Neutrophil (primary cell): ENCODE results near the gene CAVIN1.
"Not testable (repeated sequence)": the region's sequence is repeated elsewhere in the genome, so short reads cannot be mapped to it uniquely, and the experiment has no call there.

Source experiments
- H3K27ac ChIP-seq: fragments of 200-600 bp; sonication (generic); 2 replicates; pipeline ENCODE4 v1.5.1; 2016; ENCODE audit warnings: mild to moderate bottlenecking, moderate library complexity
- H3K27me3 ChIP-seq: fragments of 200-600 bp; sonication (generic); 2 replicates; pipeline ENCODE4 v1.6.0; 2016; ENCODE audit warnings: mild to moderate bottlenecking
- H3K36me3 ChIP-seq: fragments of 200-600 bp; sonication (generic); 2 replicates; pipeline ENCODE4 v1.5.1; 2017
- H3K4me1 ChIP-seq, 2 experiments: fragments of 200-600 bp in 1 of 2; sonication (generic) in 1 of 2; 1 replicate in 1 of 2; 2 replicates in 1 of 2; pipeline versions ENCODE4 v1.5.1 to v1.6.1; 2013 to 2016; ENCODE audit warnings: low read depth in 1 of 2, low read length in 1 of 2, mild to moderate bottlenecking in 1 of 2, moderate library complexity in 1 of 2; ENCODE audit not compliant: control insufficient read depth in 1 of 2, insufficient read depth in 1 of 2
- H3K4me3 ChIP-seq, 2 experiments: fragments of 200-600 bp in 1 of 2; sonication (generic) in 1 of 2; 1 replicate in 1 of 2; 2 replicates in 1 of 2; pipeline ENCODE4 v1.5.1; 2013 to 2016; ENCODE audit warnings: low read depth in 1 of 2, low read length in 1 of 2, mild to moderate bottlenecking in 1 of 2, moderate library complexity in 1 of 2
- H3K9me3 ChIP-seq: fragments of 200-600 bp; sonication (generic); 2 replicates; pipeline ENCODE4 v1.5.1; 2016
- CTCF ChIP-seq: fragments of 200-600 bp; sonication (generic); IDR thresholded peaks from 2 replicates; pipeline ENCODE4 v1.5.1; 2016; ENCODE audit warnings: antibody characterized with exemption

Gene CAVIN1

GRCh38 chr17:42399121-42399520 lies 23.9 kb downstream of the CAVIN1 start:
- Histone ChIP-seq H3K9me3 (no peaks in the 10 kb centered on the region), H3K4me1 (peaks cover 7 to 12% of the 10 kb centered on the region in 2 experiments), H3K27me3 (no peaks in the 10 kb centered on the region), H3K36me3 (no peaks in the 10 kb centered on the region), H3K27ac (no peak overlapping the region), H3K4me3 (no peak overlapping the region)
- TF ChIP-seq CTCF, result no peak

- H3K9me3 ChIP-seq, H3K4me3 ChIP-seq, H3K27me3 ChIP-seq, H3K27ac ChIP-seq, H3K36me3 ChIP-seq: not testable (repeated sequence)
- peaks cover 20 to 27% of the 10 kb centered on the region in 2 experiments for H3K4me1 ChIP-seq
Observed at GRCh38 chr17:42395601-42396000, 27.5 kb downstream of the CAVIN1 start.

GRCh38 chr17:42394838-42395237 lies 28.2 kb downstream of the CAVIN1 start:
- no peak overlapping the region for H3K4me3 ChIP-seq
- H3K9me3 ChIP-seq, result no peaks in the 10 kb centered on the region
- peaks cover 28 to 34% of the 10 kb centered on the region in 2 experiments for H3K4me1 ChIP-seq
- TF ChIP-seq CTCF, result no peak
- H3K27ac ChIP-seq, result no peak overlapping the region
- no peaks in the 10 kb centered on the region for H3K36me3 ChIP-seq
- H3K27me3 ChIP-seq, result no peaks in the 10 kb centered on the region

- no peaks in the 10 kb centered on the region for H3K36me3 ChIP-seq
- peak overlapping the region; percentile 58 for H3K27ac ChIP-seq
- no peak overlapping the region for H3K4me3 ChIP-seq
- no peaks in the 10 kb centered on the region for H3K9me3 ChIP-seq
- no peaks in the 10 kb centered on the region for H3K27me3 ChIP-seq
- no peak for TF ChIP-seq CTCF
- peaks cover 36 to 44% of the 10 kb centered on the region in 2 experiments for H3K4me1 ChIP-seq
Observed at GRCh38 chr17:42392692-42393415, 30.2 kb downstream of the CAVIN1 start.

GRCh38 chr17:42391439-42391838 lies 31.6 kb downstream of the CAVIN1 start:
- not testable (repeated sequence) for H3K27ac ChIP-seq, H3K9me3 ChIP-seq, H3K27me3 ChIP-seq, H3K4me3 ChIP-seq, H3K36me3 ChIP-seq
- peaks cover 46 to 49% of the 10 kb centered on the region in 2 experiments for H3K4me1 ChIP-seq

GRCh38 chr17:42389899-42390298 lies 33.2 kb downstream of the CAVIN1 start:
- TF ChIP-seq CTCF, result no peak
- no peaks in the 10 kb centered on the region for H3K36me3 ChIP-seq
- H3K9me3 ChIP-seq, result no peaks in the 10 kb centered on the region
- peak overlapping the region; percentile 98 for H3K27ac ChIP-seq
- H3K4me1 ChIP-seq, result peaks cover 53 to 57% of the 10 kb centered on the region in 2 experiments
- H3K27me3 ChIP-seq, result no peaks in the 10 kb centered on the region
- H3K4me3 ChIP-seq, result peak overlapping the region in 1 of 2 experiments; percentile 99

GRCh38 chr17:42389135-42389417 lies 34.0 kb downstream of the CAVIN1 start:
- peaks cover 59 to 62% of the 10 kb centered on the region in 2 experiments for H3K4me1 ChIP-seq
- no peaks in the 10 kb centered on the region for H3K9me3 ChIP-seq
- no peaks in the 10 kb centered on the region for H3K27me3 ChIP-seq
- TF ChIP-seq CTCF, result no peak
- peak overlapping the region; percentile 63 to 99 for H3K4me3 ChIP-seq
- H3K27ac ChIP-seq, result peak overlapping the region; percentile 98
- H3K36me3 ChIP-seq, result no peaks in the 10 kb centered on the region
